SK-N-DZ (cell line): ENCODE measurements around the gene VMAC. TPM values are rescaled to one million over a fixed set of nuclear protein-coding genes. Genes with fewer than 3 reads are reported as not detected.
"Not testable (repeated sequence)": the region's sequence is repeated elsewhere in the genome, so short reads cannot be mapped to it uniquely, and the experiment has no call there.

Source experiments
- DNase-seq: peaks from one replicate; pipeline ENCODE4 v3.0.0-alpha.2; 2015; ENCODE audit warnings: low spot score
- polyA plus RNA-seq, 2 experiments: library from polyadenylated mRNA; depleted of rRNA; stranded (reverse); fragments of >200 nt; gene quantifications; 2 replicates each; pipeline ENCODE4 v1.2.3, GENCODE V29; 2014

VMAC gene
- polyA plus RNA-seq (2014; cell fraction: cytosol; rRNA removed), result 5.0 and 5.5 TPM in 2 replicates
- 5.8 and 11.0 TPM in 2 replicates for polyA plus RNA-seq (2014; cell fraction: nucleus; rRNA removed)

- peak; percentile 100 for DNase-seq
These were observed at the start of gene VMAC for GRCh38 chr19:5904352-5905113. VMAC (plus strand) TSS chr19:5904872; CDS start chr19:5904891, 19 bp downstream.

- DNase-seq, result not testable (repeated sequence)
These were observed 49.5 kb upstream of the VMAC start for GRCh38 chr19:5855151-5855550.

- DNase-seq, result no peak
These were observed 47.2 kb upstream of the VMAC start for GRCh38 chr19:5857203-5858081.

- DNase-seq, result no peak
These were observed 41.5 kb upstream of the VMAC start for GRCh38 chr19:5863030-5863665.

- no peak for DNase-seq
These were observed 40.5 kb upstream of the VMAC start for GRCh38 chr19:5864013-5864720.

- DNase-seq, result no peak
These were observed 39.8 kb upstream of the VMAC start for GRCh38 chr19:5864725-5865486.

GRCh38 chr19:5865772-5866171, 38.9 kb upstream of the VMAC start:
- no peak for DNase-seq

GRCh38 chr19:5867201-5868136, 37.2 kb upstream of the VMAC start:
- DNase-seq, result no peak

GRCh38 chr19:5870986-5871394, 33.7 kb upstream of the VMAC start:
- no peak for DNase-seq

GRCh38 chr19:5873617-5874199, 31.0 kb upstream of the VMAC start:
- DNase-seq, result no peak

- not testable (repeated sequence) for DNase-seq
These were observed 30.2 kb upstream of the VMAC start for GRCh38 chr19:5874496-5874895.

GRCh38 chr19:5877427-5877826, 27.2 kb upstream of the VMAC start:
- no peak for DNase-seq

GRCh38 chr19:5877882-5878281, 26.8 kb upstream of the VMAC start:
- DNase-seq, result no peak

GRCh38 chr19:5880196-5880595, 24.5 kb upstream of the VMAC start:
- DNase-seq, result no peak

- no peak for DNase-seq
These were observed 24.0 kb upstream of the VMAC start for GRCh38 chr19:5880604-5881078.

GRCh38 chr19:5881543-5882299, 23.0 kb upstream of the VMAC start:
- no peak for DNase-seq

GRCh38 chr19:5882421-5882968, 22.2 kb upstream of the VMAC start:
- no peak for DNase-seq
